ENCODE measurements around the gene ZNF773.
A peak's percentile ranks its signal among the peaks of the same experiment; 100 is the strongest.
"Not testable (repeated sequence)": the region's sequence is repeated elsewhere in the genome, so short reads cannot be mapped to it uniquely, and the experiment has no call there.

ZNF773 gene

DNA sequence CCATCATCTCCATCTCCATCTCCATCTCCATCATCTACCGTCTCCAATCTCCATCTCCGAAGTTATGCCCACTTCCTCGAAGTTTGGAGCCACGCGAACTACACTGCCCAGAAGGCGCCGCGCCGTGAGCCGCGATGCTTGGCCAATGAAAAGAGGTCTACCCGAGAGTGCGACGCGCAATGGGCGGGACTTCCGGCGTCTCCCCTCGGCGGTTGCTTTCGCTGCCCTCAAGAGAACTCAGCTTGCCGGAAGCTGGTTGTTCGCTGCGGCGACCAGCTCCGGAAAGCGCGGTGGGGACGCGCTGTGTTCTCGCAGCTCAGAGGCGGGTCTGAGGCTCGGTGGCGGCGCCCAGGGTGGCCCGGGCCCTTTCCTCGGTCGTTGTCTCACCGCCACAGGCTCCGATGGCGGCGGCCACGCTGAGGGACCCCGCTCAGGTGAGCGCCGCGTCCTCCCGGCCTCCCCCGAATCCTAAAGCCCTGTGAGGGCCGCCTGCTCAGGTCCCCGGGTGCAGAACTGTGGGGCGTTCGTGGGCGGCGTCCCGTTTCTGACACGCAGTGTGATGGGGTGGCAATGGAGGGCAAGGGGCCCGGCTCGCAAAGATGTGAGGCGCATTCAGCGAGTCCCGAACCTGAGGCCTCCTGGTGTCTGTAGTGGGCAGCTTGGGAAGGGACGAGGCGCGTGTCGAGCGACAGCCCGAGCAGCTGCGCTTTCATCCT, at the start of gene ZNF773:
Gene ZNF773 (plus strand): TSS at position 259 of the 716 bp plus-strand sequence. CDS start 143 bp downstream, at position 402.
- peak; percentile 79 to 90 for DNase-seq

DNA sequence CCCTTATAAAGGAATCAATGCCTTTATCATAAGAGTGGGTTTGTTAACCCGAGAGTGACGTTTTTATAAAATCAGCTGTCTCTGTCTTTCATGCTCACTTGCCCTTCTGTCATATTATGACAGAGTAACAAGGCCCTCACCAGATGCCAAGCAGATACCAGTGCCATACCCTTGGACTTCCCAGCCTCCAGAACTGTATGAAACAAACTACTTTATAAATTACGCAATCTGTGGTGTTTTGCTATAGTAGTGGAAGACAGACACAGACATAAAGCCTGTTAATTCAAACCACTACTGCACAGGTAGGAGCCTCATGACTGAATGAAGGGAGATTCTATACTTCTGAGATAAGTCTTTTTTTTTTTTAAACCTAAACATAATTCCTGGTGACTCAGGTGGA, 47.4 kb upstream of the ZNF773 start:
- DNase-seq: no peak

DNA sequence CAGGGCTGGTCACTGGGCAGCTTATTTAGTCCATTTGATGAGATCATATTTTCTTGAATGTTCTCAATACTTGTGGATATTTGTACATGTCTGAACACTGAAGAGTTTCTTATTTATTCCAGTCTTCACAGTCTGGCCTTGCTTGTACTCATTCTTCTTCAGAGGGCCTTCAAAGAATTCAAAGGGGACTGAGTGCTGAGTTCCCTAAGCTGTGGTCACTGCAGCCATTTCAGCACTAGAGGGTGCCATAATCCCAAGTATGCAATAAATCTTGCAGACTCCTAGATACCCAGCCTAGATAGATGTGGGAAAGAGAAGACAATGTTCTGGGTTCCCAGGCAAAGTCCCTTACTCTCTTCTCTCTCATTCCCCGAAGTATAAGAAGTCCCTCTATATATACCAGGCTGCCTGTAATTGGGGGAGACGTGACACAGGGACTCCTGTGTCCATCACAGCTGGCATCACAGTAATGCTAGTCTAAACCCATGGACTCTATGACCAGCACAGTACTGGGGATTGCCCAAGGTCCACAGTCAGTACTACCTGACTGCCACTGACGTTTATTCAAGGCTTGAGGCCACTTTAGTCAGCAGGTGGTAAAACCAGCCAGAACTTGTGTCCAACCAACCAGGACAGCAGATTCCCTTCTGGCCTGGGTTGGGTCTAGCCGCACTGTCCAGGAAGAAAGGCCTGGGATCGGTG, 33.9 kb upstream of the ZNF773 start:
- no peak for DNase-seq

DNA sequence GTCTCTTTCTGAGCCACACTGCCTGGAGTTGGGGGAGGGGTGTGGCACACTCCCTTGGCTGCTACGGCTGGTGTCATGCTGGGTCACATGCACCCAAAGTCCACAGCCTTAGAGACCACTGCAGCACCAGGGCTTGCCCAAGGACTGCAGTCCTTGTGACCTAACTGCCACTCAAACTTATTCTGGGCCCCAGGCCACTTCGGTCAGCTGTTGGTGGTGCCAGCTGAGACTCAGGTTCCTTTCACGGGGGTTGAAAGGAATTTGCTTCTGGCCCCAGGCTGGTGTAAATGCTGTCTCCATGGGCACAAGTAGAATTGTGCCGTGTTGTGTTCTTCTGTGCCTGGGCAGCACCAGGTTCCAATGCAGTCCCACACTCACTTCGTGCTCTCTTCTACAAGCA, 33.2 kb upstream of the ZNF773 start:
- DNase-seq: no peak

DNA sequence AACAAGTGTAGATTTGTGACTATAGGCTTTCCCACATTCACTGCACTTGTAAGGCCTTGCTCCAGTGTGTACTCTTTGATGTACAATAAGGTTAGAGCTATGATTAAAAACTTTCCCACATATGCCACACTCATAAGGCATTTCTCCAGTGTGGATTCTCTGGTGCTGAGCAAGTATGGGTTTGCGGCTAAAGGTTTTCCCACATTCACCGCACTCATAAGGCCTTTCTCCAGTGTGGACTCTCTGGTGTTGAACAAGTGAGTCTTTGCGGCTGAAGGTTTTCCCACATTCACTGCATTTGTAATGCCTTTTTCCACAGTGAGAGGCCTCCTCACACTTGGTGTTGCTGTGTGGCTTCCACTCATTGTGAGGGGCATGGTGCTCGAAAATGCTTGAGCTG, 26.1 kb upstream of the ZNF773 start:
- DNase-seq: no peak

DNA sequence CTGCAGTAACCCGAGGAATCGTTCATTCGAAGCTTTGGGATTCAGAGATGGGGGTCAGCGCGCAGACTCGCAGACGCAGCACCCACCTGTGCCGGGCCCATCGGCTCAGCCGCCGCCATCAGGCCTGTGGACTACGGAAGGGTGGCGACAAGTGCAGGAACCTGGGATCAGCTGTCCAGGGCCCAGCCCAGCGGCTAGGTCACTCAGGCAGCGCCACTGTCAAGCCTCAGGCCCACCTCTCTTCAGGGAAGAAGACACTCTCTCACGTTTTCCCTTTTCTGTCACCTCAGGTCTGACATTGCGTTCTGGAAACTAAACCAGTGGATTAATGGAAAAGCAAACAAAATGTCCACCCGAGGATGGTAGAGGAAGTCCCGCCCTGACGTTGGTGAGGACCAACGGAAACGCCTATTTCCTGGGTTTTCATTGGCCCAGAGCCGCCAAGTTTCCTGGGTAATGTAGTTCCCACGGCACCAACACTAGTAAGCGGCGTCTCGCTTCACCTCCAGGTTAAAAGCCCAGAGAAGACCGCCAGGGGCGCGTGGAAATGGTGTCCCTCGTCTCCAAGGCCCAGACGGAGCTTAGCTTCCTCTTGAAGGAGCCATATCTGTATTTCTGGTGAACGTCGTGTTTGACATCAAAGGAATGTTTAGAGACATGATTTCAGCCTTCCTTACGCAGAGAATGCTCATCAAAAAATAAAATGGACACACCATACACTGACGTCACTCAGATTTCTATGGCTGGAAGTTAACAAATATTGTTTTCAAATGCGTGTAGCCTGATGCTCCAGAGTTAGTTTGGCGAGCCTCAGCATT, 22.3 kb upstream of the ZNF773 start, which contains the start of gene ZNF772:
Gene ZNF772 (minus strand): TSS at position 376 of the 818 bp plus-strand sequence. CDS start 257 bp downstream, at position 119.
- DNase-seq: peak; percentile 74 to 86

DNA sequence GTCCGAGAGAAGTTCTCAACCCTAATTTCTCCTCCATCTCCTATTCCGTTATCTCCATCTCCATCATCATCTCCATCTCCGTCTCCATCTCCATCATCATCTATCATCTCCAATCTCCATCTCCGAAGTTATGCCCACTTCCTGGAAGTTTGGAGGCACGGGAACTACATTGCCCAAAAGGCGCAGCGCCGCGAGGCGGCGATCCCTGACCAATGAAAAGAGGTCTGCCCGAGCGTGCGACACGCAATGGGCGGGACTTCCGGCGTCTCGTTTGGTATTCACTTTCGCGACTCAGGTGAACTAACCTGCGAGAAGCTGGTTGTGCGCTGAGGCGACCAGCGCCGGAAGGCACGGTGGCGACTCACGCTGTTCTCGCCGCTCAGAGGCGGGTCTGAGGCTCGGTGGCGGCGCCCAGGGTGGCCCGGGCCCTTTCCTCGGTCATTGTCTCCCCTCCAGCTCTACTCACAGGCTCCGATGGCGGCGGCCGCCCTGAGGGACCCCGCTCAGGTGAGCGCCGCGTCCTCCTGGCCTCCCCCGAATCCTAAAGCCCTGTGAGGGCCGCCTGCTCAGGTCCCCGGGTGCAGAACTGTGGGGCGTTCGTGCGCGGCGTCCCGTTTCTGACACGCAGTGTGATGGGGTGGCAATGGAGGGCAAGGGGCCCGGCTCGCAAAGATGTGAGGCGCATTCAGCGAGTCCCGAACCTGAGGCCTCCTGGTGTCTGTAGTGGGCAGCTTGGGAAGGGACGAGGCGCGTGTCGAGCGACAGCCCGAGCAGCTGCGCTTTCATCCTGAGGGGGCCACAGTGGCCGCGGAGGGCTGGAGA, 12.1 kb upstream of the ZNF773 start, which contains the start of gene ZNF419:
Gene ZNF419 (plus strand): TSS at position 274 of the 822 bp plus-strand sequence. CDS start 201 bp downstream, at position 475.
- DNase-seq: peak; percentile 81 to 85

DNA sequence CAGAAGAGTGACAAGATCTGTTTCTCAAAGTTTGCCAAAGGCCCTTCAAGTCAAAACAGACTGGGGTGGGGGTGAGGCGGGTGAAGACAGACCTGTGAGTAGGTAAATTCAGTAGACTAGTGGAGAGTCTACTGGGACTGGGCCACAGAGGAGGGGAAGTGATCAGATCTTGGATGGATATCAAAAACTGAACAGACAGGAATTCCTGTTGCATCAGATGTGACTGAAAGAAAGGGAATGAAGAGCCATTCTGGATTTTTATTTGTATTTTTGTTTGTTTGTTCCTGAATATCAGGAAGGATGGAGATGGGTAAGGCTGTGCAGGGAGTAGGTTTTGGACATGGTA, 11.5 kb upstream of the ZNF773 start:
- not testable (repeated sequence) for DNase-seq

DNA sequence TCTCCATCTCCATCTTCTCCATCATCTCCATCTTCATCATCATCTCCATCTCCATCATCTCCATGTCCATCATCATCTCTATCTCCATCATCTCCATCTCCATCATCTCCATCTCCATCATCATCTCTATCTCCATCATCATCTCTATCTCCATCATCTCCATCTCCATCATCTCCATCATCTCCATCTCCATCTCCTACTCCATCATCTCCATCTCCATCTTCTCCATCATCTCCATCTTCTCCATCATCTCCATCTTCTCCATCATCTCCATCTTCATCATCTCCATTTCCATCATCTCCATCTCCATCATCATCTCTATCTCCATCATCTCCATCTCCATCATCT, 432 bp upstream of the ZNF773 start:
- DNase-seq: not testable (repeated sequence)

DNA sequence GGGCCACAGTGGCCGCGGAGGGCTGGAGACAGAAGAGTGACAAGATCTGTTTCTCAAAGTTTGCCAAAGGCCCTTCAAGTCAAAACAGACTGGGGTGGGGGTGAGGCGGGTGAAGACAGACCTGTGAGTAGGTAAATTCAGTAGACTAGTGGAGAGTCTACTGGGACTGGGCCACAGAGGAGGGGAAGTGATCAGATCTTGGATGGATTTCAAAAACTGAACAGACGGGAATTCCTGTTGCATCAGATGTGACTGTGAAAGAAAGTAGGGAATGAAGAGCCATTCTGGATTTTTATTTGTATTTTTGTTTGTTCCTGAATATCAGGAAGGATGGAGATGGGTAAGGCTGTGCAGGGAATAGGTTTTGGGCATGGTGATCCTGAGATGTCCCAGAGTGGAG, 662 bp downstream of the ZNF773 start:
- DNase-seq: not testable (repeated sequence)

DNA sequence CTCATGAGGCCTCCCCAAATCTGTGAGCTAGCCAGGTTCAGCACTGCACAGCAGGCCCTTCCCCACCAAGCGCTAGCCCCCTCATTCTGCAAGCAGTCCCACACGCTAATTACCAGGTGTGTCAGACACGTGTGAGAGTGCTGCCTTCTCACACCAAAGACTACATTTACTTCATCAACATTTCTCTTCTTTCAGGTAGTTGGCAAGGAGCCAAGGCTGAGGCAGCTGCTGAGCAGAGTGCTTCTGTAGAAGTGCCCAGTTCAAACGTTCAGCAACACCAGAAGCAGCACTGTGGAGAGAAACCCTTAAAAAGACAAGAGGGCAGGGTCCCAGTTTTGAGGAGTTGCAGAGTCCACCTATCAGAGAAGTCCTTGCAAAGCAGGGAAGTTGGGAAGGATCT, 6.4 kb downstream of the ZNF773 start:
- DNase-seq: no peak

DNA sequence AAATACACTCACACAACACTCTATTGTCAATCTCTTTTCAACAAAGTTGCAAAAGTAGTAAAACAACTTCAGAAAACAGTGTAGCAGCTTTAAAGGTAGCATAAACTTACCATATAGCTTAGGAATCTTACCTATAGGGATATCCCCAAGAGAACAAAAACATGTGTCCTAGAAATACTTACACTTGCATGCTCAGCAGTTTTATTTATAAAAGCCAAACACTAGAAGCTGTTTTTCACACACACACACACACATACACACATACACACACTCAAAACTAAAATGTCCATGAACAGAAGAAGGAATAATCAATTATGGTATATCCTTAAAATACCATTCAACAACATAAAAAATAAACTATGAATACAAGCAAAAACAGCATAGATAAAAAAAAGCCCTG, 11.7 kb downstream of the ZNF773 start:
- DNase-seq: no peak

DNA sequence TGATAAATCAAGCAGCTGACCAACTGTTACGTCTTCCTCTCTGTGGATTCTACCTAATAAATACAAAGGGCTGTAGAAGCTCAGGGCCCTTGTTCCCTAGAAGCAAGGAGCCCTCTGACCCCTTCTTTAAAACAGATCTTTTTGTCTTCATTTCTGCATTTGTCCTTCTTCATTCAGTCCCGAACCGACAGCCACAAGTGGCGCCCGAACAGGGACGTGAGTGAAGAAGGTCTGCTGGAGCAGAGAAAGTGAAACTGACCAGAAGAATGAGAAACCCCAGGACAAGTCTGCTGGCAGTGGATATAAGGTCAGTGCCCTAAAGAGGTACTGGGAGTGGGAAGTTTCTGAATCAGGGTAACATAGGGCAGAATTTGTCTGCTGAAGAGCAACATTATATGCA, 13.1 kb downstream of the ZNF773 start:
- no peak for DNase-seq

DNA sequence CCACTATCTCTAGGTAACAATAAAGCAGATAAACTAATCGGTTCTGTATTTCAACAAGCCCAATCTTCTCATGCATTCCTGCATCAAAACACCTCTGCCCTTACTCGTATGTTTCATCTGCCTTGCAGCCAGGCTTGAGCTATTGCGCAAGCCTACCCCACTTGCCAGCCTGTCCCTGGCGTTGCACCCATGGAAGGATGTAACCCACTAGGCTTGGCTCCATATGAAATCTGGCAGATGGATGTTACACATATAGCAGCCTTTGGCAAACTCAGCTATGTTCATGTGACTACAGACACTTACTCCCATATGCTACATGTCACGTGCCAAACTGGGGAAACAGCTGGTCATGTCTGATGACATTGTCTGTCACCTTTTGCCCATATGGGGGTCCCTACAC, 15.5 kb downstream of the ZNF773 start:
- DNase-seq: no peak

DNA sequence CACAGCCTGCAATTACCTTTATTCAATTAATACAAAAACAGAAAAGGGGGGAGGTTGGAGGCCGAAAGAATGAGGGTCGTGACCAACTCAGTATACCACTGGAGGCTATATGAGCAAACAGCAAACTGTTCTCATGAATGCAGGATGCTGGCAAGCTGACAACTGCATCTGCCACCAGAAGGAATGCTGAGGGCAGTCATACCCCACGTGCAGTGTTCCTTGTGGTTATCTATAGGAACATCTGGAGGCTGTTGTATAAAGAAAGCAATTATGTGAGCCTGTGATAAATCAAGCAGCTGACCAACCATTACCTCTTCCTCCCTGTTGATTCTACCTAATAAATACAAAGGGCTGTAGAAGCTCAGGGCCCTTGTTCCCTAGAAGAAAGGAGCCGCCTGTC, 18.3 kb downstream of the ZNF773 start:
- DNase-seq: not testable (repeated sequence)

DNA sequence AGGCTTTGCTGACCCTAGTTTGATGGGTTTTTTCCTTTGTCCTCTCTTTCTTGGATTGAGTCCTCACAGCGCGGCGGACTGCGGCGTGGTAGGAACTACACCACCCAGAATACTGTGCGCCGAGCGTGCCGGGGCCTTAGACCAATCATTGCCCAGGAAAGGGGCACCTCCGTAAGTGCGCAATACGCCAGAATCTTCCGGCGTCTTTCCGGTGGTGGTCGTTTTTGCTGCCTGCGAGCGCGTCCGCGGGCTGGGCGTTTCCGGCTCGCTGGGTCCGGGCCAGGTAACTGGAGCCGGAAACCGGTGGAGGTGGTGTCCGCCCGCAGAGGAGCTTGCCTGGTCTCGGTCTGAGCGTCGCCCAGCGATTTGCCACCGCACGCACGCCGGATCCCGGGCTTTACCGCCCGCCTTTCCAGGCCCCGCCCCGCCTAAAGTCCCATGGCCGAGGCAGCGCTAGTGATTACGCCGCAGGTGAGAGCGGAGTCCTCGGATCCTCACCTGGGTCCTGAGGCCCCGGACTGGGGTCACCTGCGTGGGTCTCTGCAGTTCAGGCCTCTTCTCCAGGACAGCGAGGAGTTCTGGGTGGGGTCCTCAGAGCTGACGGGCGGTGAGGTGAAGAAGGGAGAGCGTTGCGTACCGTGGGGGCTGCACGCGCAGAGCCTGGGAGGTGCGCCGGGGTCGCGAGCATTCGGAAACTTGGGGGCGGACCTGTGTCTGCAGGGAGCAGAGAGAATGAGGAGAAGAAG, 27.6 kb downstream of the ZNF773 start, which contains the start of gene ZNF549:
Gene ZNF549 (plus strand): TSS at position 221 of the 746 bp plus-strand sequence. CDS start 218 bp downstream, at position 439.
- DNase-seq: peak; percentile 41 to 90

DNA sequence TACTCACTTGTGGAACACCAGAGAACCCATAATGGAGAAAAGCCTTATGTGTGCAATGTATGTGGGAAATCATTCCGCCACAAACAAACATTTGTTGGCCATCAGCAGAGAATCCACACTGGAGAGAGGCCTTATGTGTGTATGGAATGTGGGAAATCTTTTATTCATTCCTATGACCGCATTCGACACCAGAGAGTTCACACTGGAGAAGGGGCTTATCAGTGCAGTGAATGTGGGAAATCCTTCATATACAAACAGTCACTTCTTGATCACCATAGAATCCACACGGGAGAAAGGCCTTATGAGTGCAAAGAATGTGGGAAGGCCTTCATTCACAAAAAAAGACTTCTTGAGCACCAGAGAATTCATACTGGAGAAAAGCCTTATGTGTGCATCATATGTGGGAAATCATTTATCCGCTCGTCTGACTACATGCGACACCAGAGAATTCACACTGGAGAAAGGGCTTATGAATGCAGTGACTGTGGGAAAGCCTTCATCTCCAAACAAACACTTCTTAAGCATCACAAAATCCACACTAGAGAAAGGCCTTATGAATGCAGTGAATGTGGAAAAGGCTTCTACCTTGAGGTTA, 38.3 kb downstream of the ZNF773 start:
- DNase-seq: no peak

DNA sequence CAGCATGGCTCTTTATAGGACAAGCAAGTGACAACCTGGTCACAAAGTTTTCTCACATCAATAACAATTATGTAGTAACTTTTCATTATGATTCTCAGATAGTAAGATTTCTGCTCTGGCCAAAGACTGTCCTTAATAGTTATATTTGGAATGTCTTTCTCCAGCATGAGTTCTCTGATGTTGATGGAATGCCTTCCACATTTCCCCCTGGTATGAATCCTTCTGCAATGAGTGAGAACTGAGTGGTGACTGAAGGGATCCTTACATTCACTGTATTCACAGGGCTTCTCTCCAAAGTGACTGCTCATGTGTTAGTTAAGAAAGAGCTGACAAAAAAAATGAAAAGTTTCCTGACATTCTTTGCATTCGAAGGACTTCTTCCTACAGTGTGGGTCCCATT, 46.8 kb downstream of the ZNF773 start:
- DNase-seq: no peak

DNA sequence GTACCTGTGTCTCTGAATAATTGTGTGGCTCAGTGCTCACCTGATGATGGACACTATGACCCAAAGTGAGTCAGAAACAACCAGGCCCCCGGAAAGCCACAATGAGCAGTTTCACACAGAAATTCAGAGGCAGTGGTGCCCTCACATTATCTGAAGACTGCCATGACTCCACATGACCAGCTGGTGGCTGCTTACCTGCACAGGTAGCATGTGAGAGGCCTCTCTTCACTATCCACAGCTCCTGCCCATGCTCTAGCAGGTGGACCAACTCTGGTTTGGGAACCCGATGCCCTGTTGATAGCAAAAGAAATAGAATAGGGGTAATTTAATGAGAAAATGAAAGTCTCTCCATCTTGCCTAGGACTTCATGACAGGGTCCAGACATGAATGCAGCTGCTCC, 52.7 kb downstream of the ZNF773 start:
- no peak for DNase-seq

DNA sequence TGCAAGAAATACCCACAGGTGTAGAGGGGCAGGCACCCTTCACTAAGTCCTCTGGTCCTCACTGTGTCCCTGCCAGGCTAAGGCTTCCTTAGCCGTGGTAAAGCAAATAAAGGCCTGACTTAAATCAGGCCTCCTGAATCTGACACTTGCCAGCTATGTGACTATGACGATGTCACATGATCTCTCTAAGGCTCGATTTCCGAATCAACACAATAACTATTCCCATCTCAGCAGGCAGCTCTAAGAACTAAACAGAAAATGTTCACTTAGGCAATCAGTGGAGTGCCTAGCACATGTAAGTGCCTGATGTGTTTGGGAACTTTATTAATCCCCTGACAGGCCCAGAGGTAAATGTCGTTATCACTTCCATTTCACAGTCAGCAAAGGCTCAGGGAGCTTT, 57.9 kb downstream of the ZNF773 start:
- DNase-seq: no peak

Data from NCI-H187 (cell line).